K562 (cell line): Measurements from ENCODE around the gene FCHO1. TPM values are rescaled to one million over a fixed set of nuclear protein-coding genes. Genes with fewer than 3 reads are reported as not detected.
A peak's percentile ranks its signal among the peaks of the same experiment; 100 is the strongest.

Experiments
- ATAC-seq: fragments of 200-7000 bp; cut with Tn5 transposase; 3 replicates; pipeline ENCODE4 v1.9.1; 2020; ENCODE audit warnings: moderate library complexity
- BruUV-seq: library from RNA; stranded (reverse); fragments of 400-500 nt; replicated peaks from 2 replicates; lab custom pipeline; 2021; lab: Mats Ljungman, UMichigan
- CTCF ChIA-PET: fragments of 300-600 bp; formaldehyde crosslinking; extraction: SDS; loops from one replicate; lab custom pipeline; 2021; ENCODE audit warnings: low intra/inter-chr PET ratio; lab: Yijun Ruan, JAX
- POLR2A ChIA-PET: fragments of 300-600, 350-650 bp; sonication (Branson Sonifier 250); formaldehyde crosslinking; extraction: SDS; loops from one replicate; lab custom pipeline; 2021; ENCODE audit warnings: antibody characterized with exemption, inconsistent platforms; lab: Yijun Ruan, JAX
- DNase-seq, 4 experiments: peaks; one replicate each; pipeline versions ENCODE4 v3.0.0 to v3.0.0-alpha.2; 2011 to 2018; ENCODE audit warnings: low spot score in 3 of 4, mixed read lengths in 3 of 4; ENCODE audit errors: extremely low read depth in 1 of 4
- FAIRE-seq: peaks from 2 replicates; lab custom pipeline; 2011; peaks lifted over from hg19 to GRCh38; lab: Jason Lieb, UNC
- H2AFZ ChIP-seq: 2 replicates; pipeline ENCODE4 v1.6.0; 2011; ENCODE audit warnings: low read depth, low read length, control low read depth, inconsistent platforms
- H3K27ac ChIP-seq: fragments of 200-600 bp; 3 replicates; pipeline ENCODE4 v1.8.0; 2011; ENCODE audit warnings: low read depth, mild to moderate bottlenecking, control low read depth, inconsistent platforms, low read length, moderate library complexity, mixed read lengths; ENCODE audit errors: extremely low read depth
- H3K27me3 ChIP-seq, 2 experiments: fragments of 300-600 bp in 1 of 2; 2 replicates in 1 of 2; 3 replicates in 1 of 2; pipeline versions ENCODE4 v1.6.0 to v1.8.0; 2011; ENCODE audit warnings: inconsistent platforms in 2 of 2, low read length in 2 of 2, mild to moderate bottlenecking in 1 of 2, mixed read lengths in 1 of 2, moderate library complexity in 1 of 2; ENCODE audit not compliant: control insufficient read depth in 2 of 2, insufficient read depth in 2 of 2
- H3K36me3 ChIP-seq: fragments of 300-600 bp; 3 replicates; pipeline ENCODE4 v1.8.0; 2011; ENCODE audit warnings: mild to moderate bottlenecking, low read length, inconsistent platforms; ENCODE audit not compliant: control insufficient read depth, insufficient read depth
- H3K4me1 ChIP-seq, 2 experiments: fragments of 200-600 bp in 1 of 2; replicated peaks in 1 of 2; 2 replicates in 1 of 2; 3 replicates in 1 of 2; pipeline versions ENCODE4 v1.5.1 to v1.8.0; 2011; ENCODE audit warnings: inconsistent platforms in 2 of 2, low read length in 2 of 2, mild to moderate bottlenecking in 1 of 2, mixed read lengths in 1 of 2, moderate library complexity in 1 of 2; ENCODE audit not compliant: control insufficient read depth in 2 of 2, insufficient read depth in 2 of 2
- H3K4me2 ChIP-seq: 2 replicates; pipeline ENCODE4 v1.6.1; 2011; ENCODE audit warnings: low read length, control low read depth, inconsistent platforms, mixed read lengths; ENCODE audit not compliant: insufficient read depth
- H3K4me3 ChIP-seq: fragments of 200-600 bp; sonication (generic), shearing (Covaris generic); 2 replicates; pipeline ENCODE4 v1.5.1; 2016; ENCODE audit warnings: control low read depth, inconsistent platforms
- H3K79me2 ChIP-seq: fragments of 200-600 bp; 3 replicates; pipeline ENCODE4 v1.8.0; 2011; ENCODE audit warnings: low read length, inconsistent platforms; ENCODE audit not compliant: control insufficient read depth, insufficient read depth
- H3K9ac ChIP-seq, 2 experiments: 2 replicates each; pipeline versions ENCODE4 v1.6.0 to v1.6.1; 2011; ENCODE audit warnings: low read depth in 2 of 2, low read length in 2 of 2, control low read depth in 1 of 2, inconsistent platforms in 1 of 2, mild to moderate bottlenecking in 1 of 2, mixed read lengths in 1 of 2; ENCODE audit not compliant: insufficient read depth in 1 of 2
- H3K9me1 ChIP-seq: one replicate; pipeline ENCODE4 v1.6.0; 2011; ENCODE audit warnings: inconsistent platforms, mild to moderate bottlenecking, low read length, moderate library complexity; ENCODE audit not compliant: control insufficient read depth, insufficient read depth
- H3K9me3 ChIP-seq: replicated peaks from 2 replicates; pipeline ENCODE4 v1.5.1; 2011; ENCODE audit warnings: low read depth, low read length, inconsistent platforms; ENCODE audit not compliant: control insufficient read depth, insufficient read depth
- H4K20me1 ChIP-seq: replicated peaks from 2 replicates; pipeline ENCODE4 v1.6.1; 2011; ENCODE audit warnings: low read length, inconsistent platforms, mixed read lengths; ENCODE audit not compliant: control insufficient read depth, insufficient read depth
- FOXJ2 ChIP-seq: fragments of 200-800 bp; sonication (Bioruptor generic); IDR thresholded peaks from 2 replicates; pipeline ENCODE4 v1.6.1; 2016; ENCODE audit warnings: missing genetic modification characterization, missing compliant biosample characterization
- GATAD2A ChIP-seq: fragments of 450-650 bp; IDR thresholded peaks from 2 replicates; pipeline ENCODE4 v1.6.1; 2017
- HDAC1 ChIP-seq, 2 experiments: fragments of 450-650 bp; IDR thresholded peaks; 2 replicates each; pipeline ENCODE4 v1.6.1; 2016 to 2017; ENCODE audit warnings: inconsistent platforms in 1 of 2, mild to moderate bottlenecking in 1 of 2, moderate library complexity in 1 of 2
- KLF13 ChIP-seq: fragments of 450-650 bp; IDR thresholded peaks from 2 replicates; pipeline ENCODE4 v1.6.1; 2016; ENCODE audit warnings: missing genetic modification characterization, low read depth, mild to moderate bottlenecking, missing compliant biosample characterization, moderate library complexity, borderline replicate concordance
- SMARCE1 ChIP-seq: fragments of 450-650 bp; IDR thresholded peaks from 2 replicates; pipeline ENCODE4 v1.7.1; 2016; ENCODE audit warnings: mild to moderate bottlenecking
- SRSF1 ChIP-seq: fragments of 200-400 bp; formaldehyde crosslinking; IDR thresholded peaks from 2 replicates; pipeline ENCODE4 v1.6.1; 2017; ENCODE audit warnings: mild to moderate bottlenecking, low read depth, low read length, moderate library complexity
- ZNF175 ChIP-seq: fragments of 200-800 bp; sonication (Bioruptor generic); IDR thresholded peaks from 2 replicates; pipeline ENCODE4 v1.6.1; 2016; ENCODE audit warnings: low read depth, mild to moderate bottlenecking, missing genetic modification characterization, missing compliant biosample characterization
- ZNF77 ChIP-seq: fragments of 250-450 bp; sonication (Bioruptor Pico); IDR thresholded peaks from 2 replicates; pipeline ENCODE4 v1.5.0; 2020
- WGBS: fragments of 100-300 bp; shearing (Covaris generic); methylation state at CpG from one replicate; pipeline ENCODE4 v1.1.6; 2016; ENCODE audit warnings: low coverage, mixed read lengths; ENCODE audit not compliant: insufficient coverage; ENCODE audit errors: missing lambda C conversion rate; 5-methylcytosine and 5-hydroxymethylcytosine counted together
- in situ Hi-C: fragments of 300-500 bp; cut with MboI; formaldehyde crosslinking; loops from 4 replicates; pipeline ENCODE4 v1.15.0; 2018; ENCODE audit warnings: inconsistent platforms, mixed read lengths
- intact Hi-C: fragments of 100-400 bp; cut with micrococcal nuclease; formaldehyde crosslinking; loops from 2 replicates; pipeline ENCODE4 v1.14.2; 2022
- polyA plus RNA-seq, 8 experiments: library from polyadenylated mRNA; depleted of rRNA in 4 of 8; stranded (reverse) in 5 of 8; unstranded in 3 of 8; fragments of >200 nt; fragmentation: Nextera tagmentation in 2 of 8; fragmentation: Illumina TruSeq in 1 of 8; extraction: Ambion mirVana in 2 of 8; extraction: Trizol in 1 of 8; gene quantifications; 2 replicates each; pipeline versions ENCODE4 v1.2.1 to v1.2.3, GENCODE V29; 2011 to 2014; ENCODE audit warnings: inconsistent platforms in 1 of 8, missing spikeins in 1 of 8
- total RNA-seq, 7 experiments: library from RNA; depleted of rRNA in 6 of 7; stranded (reverse); fragments of >200 nt in 6 of 7; fragmentation: Illumina TruSeq in 2 of 7; extraction: Trizol in 2 of 7; gene quantifications; 2 replicates each; pipeline versions ENCODE4 v1.2.1 to v1.2.3, GENCODE V29; 2011 to 2021; ENCODE audit warnings: low replicate concordance in 1 of 7
- TF ChIP-seq, protein P1 (sequence below): fragments of 450-650 bp; IDR thresholded peaks from 2 replicates; pipeline ENCODE4 v1.6.1; 2016; ENCODE audit warnings: missing biosample characterization, missing genetic modification characterization
- TF ChIP-seq, protein P2 (sequence below): IDR thresholded peaks from 2 replicates; pipeline ENCODE4 v1.6.1; 2011; ENCODE audit not compliant: insufficient read length; ENCODE audit errors: extremely low read depth
- TF ChIP-seq, protein P3 (sequence below), 2 experiments: fragments of 450-650 bp in 1 of 2; IDR thresholded peaks; 2 replicates each; pipeline ENCODE4 v1.6.1; 2011 to 2017; ENCODE audit warnings: low read depth in 2 of 2, antibody characterized with exemption in 1 of 2, borderline replicate concordance in 1 of 2, low read length in 1 of 2, mild to moderate bottlenecking in 1 of 2, mixed read lengths in 1 of 2; ENCODE audit not compliant: control insufficient read depth in 1 of 2

The FCHO1 gene
- total and polyA plus RNA-seq, 9 of the 15 experiments (the other 6 are each of a cell fraction or from before 2014, with no cell fraction given), result 0.21 to 58.9 (median 18.3) TPM

DNA sequence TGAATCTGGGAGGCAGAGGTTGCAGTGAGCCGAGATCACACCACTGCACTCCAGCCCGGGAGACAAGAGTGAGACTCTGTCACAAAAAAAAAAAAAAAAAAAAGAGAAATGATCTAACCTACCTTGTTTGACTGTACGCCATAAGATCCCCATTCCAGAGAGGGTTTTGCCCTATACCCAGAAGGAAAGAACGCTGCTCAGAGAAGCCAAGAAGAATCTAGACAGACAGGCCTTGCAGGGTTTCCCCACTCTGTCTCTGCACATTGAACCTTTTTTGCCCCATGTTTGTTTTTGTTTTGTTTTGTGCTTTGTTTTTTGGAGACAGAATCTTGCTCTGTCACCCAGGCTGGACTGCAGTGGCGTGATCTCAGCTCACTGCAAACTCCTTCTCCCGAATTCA, 39.4 kb upstream of the FCHO1 start:
- ChIA-PET CTCF (no interaction called here), POLR2A (interaction anchor here (0.8 kb wide), 1 partner anchor 11 kb away, joined by 3 read pairs; no protein-coding TSS in a partner anchor)
- no TSS peak for BruUV-seq
- no peaks in the 10 kb centered on the region for H3K79me2 ChIP-seq
- peak overlapping the region; percentile 44; the same call in 1 of the 2 replicates for H2AFZ ChIP-seq
- no peak overlapping the region for H3K4me3 ChIP-seq
- no peak overlapping the region for H3K27ac ChIP-seq
- no peak for FAIRE-seq
- TF ChIP-seq FOXJ2 (tag), result no peak
- TF ChIP-seq, protein P1, sequence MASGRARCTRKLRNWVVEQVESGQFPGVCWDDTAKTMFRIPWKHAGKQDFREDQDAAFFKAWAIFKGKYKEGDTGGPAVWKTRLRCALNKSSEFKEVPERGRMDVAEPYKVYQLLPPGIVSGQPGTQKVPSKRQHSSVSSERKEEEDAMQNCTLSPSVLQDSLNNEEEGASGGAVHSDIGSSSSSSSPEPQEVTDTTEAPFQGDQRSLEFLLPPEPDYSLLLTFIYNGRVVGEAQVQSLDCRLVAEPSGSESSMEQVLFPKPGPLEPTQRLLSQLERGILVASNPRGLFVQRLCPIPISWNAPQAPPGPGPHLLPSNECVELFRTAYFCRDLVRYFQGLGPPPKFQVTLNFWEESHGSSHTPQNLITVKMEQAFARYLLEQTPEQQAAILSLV, result no peak
- no peak for TF ChIP-seq ZNF77 (CRISPR knock-in tag)
- no peak for TF ChIP-seq GATAD2A
- no peak for TF ChIP-seq KLF13 (tag)
- no peak for TF ChIP-seq SRSF1
- TF ChIP-seq ZNF175 (CRISPR knock-in tag), result no peak
- TF ChIP-seq SMARCE1, result no peak
- TF ChIP-seq, protein P2, sequence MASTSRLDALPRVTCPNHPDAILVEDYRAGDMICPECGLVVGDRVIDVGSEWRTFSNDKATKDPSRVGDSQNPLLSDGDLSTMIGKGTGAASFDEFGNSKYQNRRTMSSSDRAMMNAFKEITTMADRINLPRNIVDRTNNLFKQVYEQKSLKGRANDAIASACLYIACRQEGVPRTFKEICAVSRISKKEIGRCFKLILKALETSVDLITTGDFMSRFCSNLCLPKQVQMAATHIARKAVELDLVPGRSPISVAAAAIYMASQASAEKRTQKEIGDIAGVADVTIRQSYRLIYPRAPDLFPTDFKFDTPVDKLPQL, result no peak
- TF ChIP-seq HDAC1 (IDR thresholded peaks at IDR 0.05), result no peak
- TF ChIP-seq, protein P3, sequence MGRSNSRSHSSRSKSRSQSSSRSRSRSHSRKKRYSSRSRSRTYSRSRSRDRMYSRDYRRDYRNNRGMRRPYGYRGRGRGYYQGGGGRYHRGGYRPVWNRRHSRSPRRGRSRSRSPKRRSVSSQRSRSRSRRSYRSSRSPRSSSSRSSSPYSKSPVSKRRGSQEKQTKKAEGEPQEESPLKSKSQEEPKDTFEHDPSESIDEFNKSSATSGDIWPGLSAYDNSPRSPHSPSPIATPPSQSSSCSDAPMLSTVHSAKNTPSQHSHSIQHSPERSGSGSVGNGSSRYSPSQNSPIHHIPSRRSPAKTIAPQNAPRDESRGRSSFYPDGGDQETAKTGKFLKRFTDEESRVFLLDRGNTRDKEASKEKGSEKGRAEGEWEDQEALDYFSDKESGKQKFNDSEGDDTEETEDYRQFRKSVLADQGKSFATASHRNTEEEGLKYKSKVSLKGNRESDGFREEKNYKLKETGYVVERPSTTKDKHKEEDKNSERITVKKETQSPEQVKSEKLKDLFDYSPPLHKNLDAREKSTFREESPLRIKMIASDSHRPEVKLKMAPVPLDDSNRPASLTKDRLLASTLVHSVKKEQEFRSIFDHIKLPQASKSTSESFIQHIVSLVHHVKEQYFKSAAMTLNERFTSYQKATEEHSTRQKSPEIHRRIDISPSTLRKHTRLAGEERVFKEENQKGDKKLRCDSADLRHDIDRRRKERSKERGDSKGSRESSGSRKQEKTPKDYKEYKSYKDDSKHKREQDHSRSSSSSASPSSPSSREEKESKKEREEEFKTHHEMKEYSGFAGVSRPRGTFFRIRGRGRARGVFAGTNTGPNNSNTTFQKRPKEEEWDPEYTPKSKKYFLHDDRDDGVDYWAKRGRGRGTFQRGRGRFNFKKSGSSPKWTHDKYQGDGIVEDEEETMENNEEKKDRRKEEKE (IDR thresholded peaks at IDR 0.05; ENCODE audit: borderline replicate concordance in 1 of 2, control insufficient read depth in 1 of 2, low read depth in 2 of 2, low read length in 1 of 2), result no peak
- no peaks in the 10 kb centered on the region; a peak in 2 of 5 replicates for H3K4me1 ChIP-seq
- H3K9me3 ChIP-seq, result no peaks in the 10 kb centered on the region
- no peaks in the 10 kb centered on the region for H3K36me3 ChIP-seq
- WGBS, result 41% methylated on average over 4 of the region's 6 CpGs
- DNase-seq, result no peak
- no peaks in the 10 kb centered on the region for H4K20me1 ChIP-seq
- no peaks in the 10 kb centered on the region for H3K9me1 ChIP-seq
- in situ Hi-C loops (no loop called here), intact Hi-C loops (no loop called here)
- H3K9ac ChIP-seq, result no peak overlapping the region
- no peak overlapping the region for H3K4me2 ChIP-seq
- no peaks in the 10 kb centered on the region for H3K27me3 ChIP-seq
- no peak for ATAC-seq
